ENCODE results near the gene TPD52L1.

GRCh38 chr6:125301435-125302391, 148.1 kb downstream of the TPD52L1 start, which contains the start of gene HDDC2:
- TF ChIP-seq POLR2A (IDR thresholded peaks at IDR 0.05) (peak; percentile 45 to 58), CTCF (IDR thresholded peaks at IDR 0.05) (no peak)
